Measurements from ENCODE around the gene MPV17L.
"Not testable (repeated sequence)": the region's sequence is repeated elsewhere in the genome, so short reads cannot be mapped to it uniquely, and the experiment has no call there.

The MPV17L gene

GRCh38 chr16:15395631-15396508, at the start of gene MPV17L:
Gene MPV17L, plus strand, starts transcription at chr16:15395754. Its CDS starts 144 bp downstream, at chr16:15395898.
- DNase-seq (ENCODE audit: extremely low spot score); CTCF ChIA-PET; POLR2A ChIA-PET: not testable (repeated sequence)

- POLR2A ChIA-PET; CTCF ChIA-PET; DNase-seq (ENCODE audit: extremely low spot score): not testable (repeated sequence)
Observed at GRCh38 chr16:15348721-15349120, 46.8 kb upstream of the MPV17L start.

GRCh38 chr16:15351251-15351650, 44.3 kb upstream of the MPV17L start:
- DNase-seq (ENCODE audit: extremely low spot score); CTCF ChIA-PET; POLR2A ChIA-PET: not testable (repeated sequence)

GRCh38 chr16:15351745-15352144, 43.8 kb upstream of the MPV17L start:
- POLR2A ChIA-PET; CTCF ChIA-PET; DNase-seq (ENCODE audit: extremely low spot score): not testable (repeated sequence)

GRCh38 chr16:15352852-15353251, 42.7 kb upstream of the MPV17L start:
- POLR2A ChIA-PET; DNase-seq (ENCODE audit: extremely low spot score); CTCF ChIA-PET: not testable (repeated sequence)

- DNase-seq (ENCODE audit: extremely low spot score); POLR2A ChIA-PET: not testable (repeated sequence)
Observed at GRCh38 chr16:15354846-15355245, 40.7 kb upstream of the MPV17L start.

GRCh38 chr16:15357495-15357894, 38.1 kb upstream of the MPV17L start:
- POLR2A ChIA-PET; CTCF ChIA-PET; DNase-seq (ENCODE audit: extremely low spot score): not testable (repeated sequence)

More at GRCh38 chr16:15354846-15355245, 40.7 kb upstream of the MPV17L start:
- CTCF ChIA-PET: not testable (repeated sequence)

GRCh38 chr16:15378194-15378593, 17.4 kb upstream of the MPV17L start, which contains the start of gene NPIPA5:
Gene NPIPA5, minus strand, starts transcription at chr16:15378294. Its CDS starts 0 bp downstream, at chr16:15378294.
- DNase-seq (ENCODE audit: extremely low spot score); POLR2A ChIA-PET; CTCF ChIA-PET: not testable (repeated sequence)

GRCh38 chr16:15382810-15383209, 12.7 kb upstream of the MPV17L start:
- POLR2A ChIA-PET; DNase-seq (ENCODE audit: extremely low spot score); CTCF ChIA-PET: not testable (repeated sequence)

GRCh38 chr16:15388060-15388459, 7.5 kb upstream of the MPV17L start:
- POLR2A ChIA-PET; DNase-seq (ENCODE audit: extremely low spot score); CTCF ChIA-PET: not testable (repeated sequence)

- CTCF ChIA-PET; DNase-seq (ENCODE audit: extremely low spot score); POLR2A ChIA-PET: not testable (repeated sequence)
Observed at GRCh38 chr16:15389916-15390315, 5.6 kb upstream of the MPV17L start.

GRCh38 chr16:15393025-15393424, 2.5 kb upstream of the MPV17L start:
- POLR2A ChIA-PET; DNase-seq (ENCODE audit: extremely low spot score); CTCF ChIA-PET: not testable (repeated sequence)

- DNase-seq (ENCODE audit: extremely low spot score); POLR2A ChIA-PET; CTCF ChIA-PET: not testable (repeated sequence)
Observed at GRCh38 chr16:15396509-15396829, 915 bp downstream of the MPV17L start.

GRCh38 chr16:15396948-15397594, 1.5 kb downstream of the MPV17L start:
- ChIA-PET POLR2A (no interaction called here), CTCF (no interaction called here)
- TF ChIP-seq CTCF (IDR thresholded peaks at IDR 0.05; ENCODE audit: control extremely low read depth, extremely low read depth, low read depth, missing control alignments): no peak
- DNase-seq (ENCODE audit: extremely low spot score): no peak
